GM18499 (cell line): ENCODE data around the gene C11orf71.

Experiments used
- ATAC-seq: cut with Tn5 transposase; IDR thresholded peaks from one replicate; pipeline ENCODE4 v1.9.1; 2021; ENCODE audit warnings: moderate number of reproducible peaks; ENCODE audit not compliant: insufficient read depth, unreplicated experiment

C11orf71 gene

DNA sequence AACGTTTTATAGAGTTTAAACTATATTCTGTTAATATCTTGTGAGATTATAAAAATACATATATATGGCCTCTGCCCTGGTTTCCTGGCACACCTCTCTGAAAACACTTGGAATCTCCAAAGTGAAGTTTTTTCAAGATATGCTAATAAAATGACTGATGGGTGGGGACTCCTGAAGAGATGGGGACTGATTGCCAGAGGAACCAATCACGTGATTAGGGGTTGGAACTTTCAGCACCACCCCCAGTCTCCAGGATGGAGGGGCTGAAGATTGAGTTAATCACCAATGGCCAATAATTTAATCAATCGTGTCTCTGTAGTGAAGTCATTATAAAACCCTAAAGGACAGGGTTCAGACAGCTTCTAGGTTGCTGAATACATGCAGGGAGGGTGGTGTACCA lies 37.4 kb downstream of the C11orf71 start:
- no peak for ATAC-seq

GRCh38 chr11:114362326-114362725 lies 38.0 kb downstream of the C11orf71 start:
- no peak for ATAC-seq

GRCh38 chr11:114359342-114359741 lies 41.0 kb downstream of the C11orf71 start:
- no peak for ATAC-seq

- no peak for ATAC-seq
Observed at GRCh38 chr11:114358716-114359115, 41.6 kb downstream of the C11orf71 start.

GRCh38 chr11:114354076-114354475 lies 46.2 kb downstream of the C11orf71 start:
- ATAC-seq = no peak

DNA sequence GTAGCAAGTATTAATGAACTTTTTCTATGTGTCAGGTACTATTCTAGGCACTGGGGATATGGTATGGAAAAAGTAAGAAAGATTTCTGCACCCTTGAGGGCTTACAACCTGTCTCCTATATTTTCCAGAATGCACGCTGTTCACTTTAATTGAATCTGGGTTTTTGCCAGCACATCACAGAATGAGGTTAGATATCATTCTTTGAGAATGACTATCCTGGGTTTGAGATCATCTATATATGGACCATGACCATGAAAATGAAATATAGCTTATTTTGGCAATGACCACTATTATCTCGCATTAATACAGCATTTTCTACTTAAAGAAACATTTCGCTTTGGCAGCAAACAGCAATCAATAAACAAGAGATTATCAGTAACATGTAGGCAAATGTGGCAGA lies 46.9 kb downstream of the C11orf71 start:
- no peak for ATAC-seq

DNA sequence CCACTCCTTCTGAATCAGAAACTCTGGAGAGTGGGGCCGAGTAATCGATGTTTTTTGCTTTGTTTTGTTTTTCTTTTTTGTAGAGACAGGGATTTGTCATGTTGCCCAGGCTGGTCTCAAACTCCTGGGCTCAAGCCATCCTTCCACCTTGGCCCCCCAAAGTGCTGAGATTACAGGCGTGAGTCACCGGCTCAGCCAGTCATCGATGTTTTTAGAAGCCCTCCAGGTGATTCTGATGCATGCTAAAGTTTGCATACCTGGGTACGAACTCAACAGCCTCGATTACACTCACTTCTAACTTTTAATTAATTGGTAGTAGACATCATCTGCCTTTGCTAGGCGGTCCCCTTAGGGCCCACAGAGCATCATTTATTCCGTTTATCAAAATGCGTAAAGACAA lies 50.3 kb downstream of the C11orf71 start:
- ATAC-seq = no peak
